ENCODE results near the gene LIPM. TPM values are rescaled to one million over a fixed set of nuclear protein-coding genes. Genes with fewer than 3 reads are reported as not detected.

LIPM gene, protein sequence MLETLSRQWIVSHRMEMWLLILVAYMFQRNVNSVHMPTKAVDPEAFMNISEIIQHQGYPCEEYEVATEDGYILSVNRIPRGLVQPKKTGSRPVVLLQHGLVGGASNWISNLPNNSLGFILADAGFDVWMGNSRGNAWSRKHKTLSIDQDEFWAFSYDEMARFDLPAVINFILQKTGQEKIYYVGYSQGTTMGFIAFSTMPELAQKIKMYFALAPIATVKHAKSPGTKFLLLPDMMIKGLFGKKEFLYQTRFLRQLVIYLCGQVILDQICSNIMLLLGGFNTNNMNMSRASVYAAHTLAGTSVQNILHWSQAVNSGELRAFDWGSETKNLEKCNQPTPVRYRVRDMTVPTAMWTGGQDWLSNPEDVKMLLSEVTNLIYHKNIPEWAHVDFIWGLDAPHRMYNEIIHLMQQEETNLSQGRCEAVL
- not detected in 2 replicates for polyA plus RNA-seq (2011; rRNA removed)
- not detected in 2 replicates for polyA minus RNA-seq (2011; rRNA and poly(A)+ RNA removed)

DNA sequence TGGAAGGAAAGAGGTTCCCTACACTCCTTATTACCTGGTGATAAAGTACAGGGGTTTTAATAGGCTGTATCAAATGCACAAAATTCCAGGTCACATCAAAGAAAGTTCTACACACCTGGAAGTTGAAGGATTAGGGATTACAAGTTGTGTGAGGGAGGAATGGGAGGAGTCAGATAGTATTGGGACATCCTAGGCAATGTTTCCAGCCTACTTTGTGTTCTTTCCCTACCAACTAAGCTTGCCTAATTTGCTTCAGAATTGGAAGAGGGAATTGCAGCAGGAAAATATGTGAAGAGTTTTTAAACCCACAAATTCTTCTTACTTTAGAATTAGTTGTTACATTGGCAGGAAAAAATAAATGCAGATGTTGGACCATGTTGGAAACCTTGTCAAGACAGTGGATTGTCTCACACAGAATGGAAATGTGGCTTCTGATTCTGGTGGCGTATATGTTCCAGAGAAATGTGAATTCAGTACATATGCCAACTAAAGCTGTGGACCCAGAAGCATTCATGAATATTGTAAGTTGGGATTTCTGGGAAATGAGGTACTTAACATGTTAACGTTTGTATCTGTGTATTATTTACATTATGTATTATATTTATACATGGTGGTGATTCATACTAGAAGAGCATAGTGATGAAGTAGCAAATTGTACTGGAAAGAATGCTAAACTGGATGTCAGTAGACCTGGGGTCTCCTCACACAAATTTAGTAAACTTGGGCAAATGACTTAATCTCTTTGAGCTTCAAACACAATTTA is at the start of gene LIPM:
Gene LIPM, plus strand, starts transcription at position 208 of the 763 bp plus-strand sequence. Its CDS starts 167 bp downstream, at position 375.
- TF ChIP-seq, protein P1, sequence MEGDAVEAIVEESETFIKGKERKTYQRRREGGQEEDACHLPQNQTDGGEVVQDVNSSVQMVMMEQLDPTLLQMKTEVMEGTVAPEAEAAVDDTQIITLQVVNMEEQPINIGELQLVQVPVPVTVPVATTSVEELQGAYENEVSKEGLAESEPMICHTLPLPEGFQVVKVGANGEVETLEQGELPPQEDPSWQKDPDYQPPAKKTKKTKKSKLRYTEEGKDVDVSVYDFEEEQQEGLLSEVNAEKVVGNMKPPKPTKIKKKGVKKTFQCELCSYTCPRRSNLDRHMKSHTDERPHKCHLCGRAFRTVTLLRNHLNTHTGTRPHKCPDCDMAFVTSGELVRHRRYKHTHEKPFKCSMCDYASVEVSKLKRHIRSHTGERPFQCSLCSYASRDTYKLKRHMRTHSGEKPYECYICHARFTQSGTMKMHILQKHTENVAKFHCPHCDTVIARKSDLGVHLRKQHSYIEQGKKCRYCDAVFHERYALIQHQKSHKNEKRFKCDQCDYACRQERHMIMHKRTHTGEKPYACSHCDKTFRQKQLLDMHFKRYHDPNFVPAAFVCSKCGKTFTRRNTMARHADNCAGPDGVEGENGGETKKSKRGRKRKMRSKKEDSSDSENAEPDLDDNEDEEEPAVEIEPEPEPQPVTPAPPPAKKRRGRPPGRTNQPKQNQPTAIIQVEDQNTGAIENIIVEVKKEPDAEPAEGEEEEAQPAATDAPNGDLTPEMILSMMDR (IDR thresholded peaks at IDR 0.05; ENCODE audit: low read depth, low read length) = no peak
- no peaks in the 10 kb centered on the region for H3K9me3 ChIP-seq (ENCODE audit: control insufficient read depth, insufficient read depth, low read length)
- no peaks in the 10 kb centered on the region for H3K27me3 ChIP-seq (ENCODE audit: control insufficient read depth, insufficient read depth, low read length)
- H3K27ac ChIP-seq (ENCODE audit: low read depth, low read length) = no peak within 1 kb of the TSS
- DNase-seq (ENCODE audit: low read depth, low spot score) = no peak
- ChIA-PET POLR2A (no interaction called here), CTCF (interaction anchor here (0.9 to 1.4 kb wide), 3 partner anchors 8 to 237 kb away, joined by 3 to 5 read pairs (median 4); no protein-coding TSS in a partner anchor)
- no peak within 1 kb of the TSS for H3K4me3 ChIP-seq (ENCODE audit: low read depth, low read length)

DNA sequence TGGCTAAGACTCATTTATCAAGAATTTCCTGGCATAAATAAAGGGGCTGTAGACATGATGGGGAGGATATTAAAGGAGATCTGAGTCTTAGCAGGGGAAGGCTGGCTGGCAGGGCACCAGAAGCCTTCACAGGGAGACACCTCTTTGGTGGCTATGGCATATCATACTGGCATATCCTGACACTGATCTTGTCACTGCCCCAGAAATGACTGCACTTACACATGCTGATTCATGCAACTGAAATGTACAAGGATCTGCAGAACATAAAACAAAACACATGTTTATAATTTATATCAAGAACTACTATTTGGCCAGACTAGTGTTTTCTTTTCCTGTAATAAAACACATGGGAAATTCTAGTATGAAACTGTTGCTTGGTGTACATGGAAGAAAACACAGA is 48.2 kb upstream of the LIPM start:
- no peak for DNase-seq (ENCODE audit: low read depth, low spot score)
- POLR2A ChIA-PET = no interaction called here
- Histone ChIP-seq H3K9me3 (ENCODE audit: control insufficient read depth, insufficient read depth, low read length) (no peaks in the 10 kb centered on the region), H3K27me3 (ENCODE audit: control insufficient read depth, insufficient read depth, low read length) (no peaks in the 10 kb centered on the region), H3K27ac (ENCODE audit: low read depth, low read length) (no peak overlapping the region), H3K4me3 (ENCODE audit: low read depth, low read length) (no peak overlapping the region)
- CTCF ChIA-PET = no interaction called here
- TF ChIP-seq, protein P1 (IDR thresholded peaks at IDR 0.05; ENCODE audit: low read depth, low read length) = no peak

DNA sequence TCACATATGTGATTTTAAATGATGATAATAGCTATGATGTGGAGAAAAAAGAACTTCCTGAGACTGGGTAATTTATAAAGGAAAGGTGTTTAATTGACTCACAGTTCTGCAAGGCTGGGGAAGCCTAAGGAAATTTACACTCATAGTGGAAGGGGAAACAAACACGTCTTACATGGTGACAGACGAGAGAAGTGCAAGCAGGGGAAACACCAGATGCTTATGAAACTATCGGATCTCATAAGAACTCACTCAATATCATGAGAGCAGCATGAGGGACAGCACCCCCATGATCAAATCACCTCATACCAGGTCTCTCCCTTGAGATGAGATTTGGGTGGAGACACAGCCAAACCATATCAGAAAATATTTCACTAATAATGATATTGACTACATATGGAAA is 46.8 kb upstream of the LIPM start:
- CTCF ChIA-PET = no interaction called here

GRCh38 chr10:88756660-88757059 is 45.9 kb upstream of the LIPM start:
- Histone ChIP-seq H3K27me3 (ENCODE audit: control insufficient read depth, insufficient read depth, low read length) (no peaks in the 10 kb centered on the region), H3K4me3 (ENCODE audit: low read depth, low read length) (no peak overlapping the region), H3K9me3 (ENCODE audit: control insufficient read depth, insufficient read depth, low read length) (no peaks in the 10 kb centered on the region), H3K27ac (ENCODE audit: low read depth, low read length) (no peak overlapping the region)
- ChIA-PET CTCF (no interaction called here), POLR2A (no interaction called here)
- DNase-seq (ENCODE audit: low read depth, low spot score) = no peak
- TF ChIP-seq, protein P1 (IDR thresholded peaks at IDR 0.05; ENCODE audit: low read depth, low read length) = no peak

More for the DNA sequence above, 46.8 kb upstream of the LIPM start:
- Histone ChIP-seq H3K27me3 (ENCODE audit: control insufficient read depth, insufficient read depth, low read length) (no peaks in the 10 kb centered on the region), H3K27ac (ENCODE audit: low read depth, low read length) (no peak overlapping the region), H3K9me3 (ENCODE audit: control insufficient read depth, insufficient read depth, low read length) (no peaks in the 10 kb centered on the region), H3K4me3 (ENCODE audit: low read depth, low read length) (no peak overlapping the region)
- DNase-seq (ENCODE audit: low read depth, low spot score) = no peak
- POLR2A ChIA-PET = no interaction called here
- TF ChIP-seq, protein P1 (IDR thresholded peaks at IDR 0.05; ENCODE audit: low read depth, low read length) = no peak

Measured in AG04450 (cell line).